Medulla oblongata (tissue), 1 donor: ENCODE data around the gene HSH2D.

ENCODE experiments used
- DNase-seq: peaks from one replicate; pipeline ENCODE4 v3.0.0-alpha.2; 2015; ENCODE audit errors: extremely low spot score

Gene HSH2D

GRCh38 chr19:16193466-16193865 is 50.0 kb downstream of the HSH2D start:
- no peak for DNase-seq

- DNase-seq: no peak
Observed at GRCh38 chr19:16197188-16197621, 53.7 kb downstream of the HSH2D start.

GRCh38 chr19:16197622-16198369 is 54.3 kb downstream of the HSH2D start, which contains the start of gene AP1M1:
Gene AP1M1, plus strand, starts transcription at chr19:16197911. Its CDS starts 116 bp downstream, at chr19:16198027.
- DNase-seq: peak; percentile 98

- no peak for DNase-seq
Observed at GRCh38 chr19:16198370-16198651, 54.8 kb downstream of the HSH2D start.

GRCh38 chr19:16199275-16199932 is 55.9 kb downstream of the HSH2D start:
- DNase-seq: no peak

- no peak for DNase-seq
Observed at GRCh38 chr19:16200038-16201010, 56.8 kb downstream of the HSH2D start.

- no peak for DNase-seq
Observed at GRCh38 chr19:16201011-16201391, 57.5 kb downstream of the HSH2D start.

- no peak for DNase-seq
Observed at GRCh38 chr19:16202320-16203255, 59.1 kb downstream of the HSH2D start.

GRCh38 chr19:16203256-16204004 is 59.9 kb downstream of the HSH2D start:
- no peak for DNase-seq

- no peak for DNase-seq
Observed at GRCh38 chr19:16204005-16204294, 60.5 kb downstream of the HSH2D start.

- DNase-seq: peak; percentile 26
Observed at GRCh38 chr19:16205205-16206045, 61.9 kb downstream of the HSH2D start.

- DNase-seq: no peak
Observed at GRCh38 chr19:16206046-16206605, 62.6 kb downstream of the HSH2D start.

GRCh38 chr19:16206637-16207036 is 63.2 kb downstream of the HSH2D start:
- DNase-seq: no peak

- no peak for DNase-seq
Observed at GRCh38 chr19:16207063-16207462, 63.6 kb downstream of the HSH2D start.

GRCh38 chr19:16207490-16208025 is 64.1 kb downstream of the HSH2D start:
- no peak for DNase-seq
